H1 (cell line): Measurements from ENCODE around the gene TNC. TPM values are rescaled to one million over a fixed set of nuclear protein-coding genes. Genes with fewer than 3 reads are reported as not detected.

Source experiments
- CTCF ChIA-PET: fragments of 300-600 bp; sonication (Branson Sonifier 250); formaldehyde crosslinking; loops from one replicate; lab custom pipeline; 2021; ENCODE audit not compliant: partially characterized antibody; lab: Charles Lee
- POLR2A ChIA-PET: fragments of 300-600 bp; sonication (Branson Sonifier 250); formaldehyde crosslinking; loops from one replicate; lab custom pipeline; 2021; ENCODE audit warnings: inconsistent platforms; ENCODE audit not compliant: partially characterized antibody; lab: Charles Lee
- DNase-seq, 2 experiments: peaks; one replicate each; pipeline versions ENCODE4 v3.0.0 to v3.0.0-alpha.2; 2010 to 2022; ENCODE audit warnings: low spot score in 2 of 2, low read depth in 1 of 2, mixed read lengths in 1 of 2
- FAIRE-seq: peaks from 2 replicates; lab custom pipeline; 2011; peaks lifted over from hg19 to GRCh38; lab: Jason Lieb, UNC
- H2AFZ ChIP-seq: 2 replicates; pipeline ENCODE4 v1.8.1; 2012; ENCODE audit warnings: low read length, inconsistent platforms
- H2AK5ac ChIP-seq: 2 replicates; pipeline ENCODE4 v1.6.1; 2013; ENCODE audit warnings: low read depth, low read length
- H2BK120ac ChIP-seq: replicated peaks from 2 replicates; pipeline ENCODE3; 2013; ENCODE audit warnings: low read depth, low read length, inconsistent platforms
- H2BK12ac ChIP-seq: 2 replicates; pipeline ENCODE4 v1.6.1; 2013; ENCODE audit warnings: low read depth, low read length
- H2BK15ac ChIP-seq: 2 replicates; pipeline ENCODE4 v1.6.1; 2013; ENCODE audit warnings: low read length
- H2BK20ac ChIP-seq: 2 replicates; pipeline ENCODE4 v1.6.1; 2013; ENCODE audit warnings: low read length
- H2BK5ac ChIP-seq: 2 replicates; pipeline ENCODE4 v1.6.1; 2013; ENCODE audit warnings: low read depth, low read length
- H3K14ac ChIP-seq: 2 replicates; pipeline ENCODE4 v1.6.1; 2013; ENCODE audit warnings: inconsistent platforms; ENCODE audit not compliant: insufficient read length
- H3K18ac ChIP-seq: 2 replicates; pipeline ENCODE4 v1.6.1; 2013; ENCODE audit warnings: low read length; ENCODE audit errors: extremely low read depth
- H3K23ac ChIP-seq: 2 replicates; pipeline ENCODE4 v1.6.1; 2013; ENCODE audit warnings: inconsistent platforms; ENCODE audit not compliant: insufficient read length
- H3K23me2 ChIP-seq: 2 replicates; pipeline ENCODE4 v1.6.1; 2013; ENCODE audit warnings: low read depth, low read length
- H3K27ac ChIP-seq: 2 replicates; pipeline ENCODE4 v1.6.1; 2011; ENCODE audit warnings: low read depth, low read length, inconsistent platforms
- H3K27me3 ChIP-seq, 4 experiments: replicated peaks in 1 of 4; 1 replicate in 1 of 4; 2 replicates in 3 of 4; pipeline versions ENCODE4 v1.6.1 to v1.8.1; 2011 to 2013; ENCODE audit warnings: low read length in 3 of 4, mild to moderate bottlenecking in 3 of 4, inconsistent platforms in 2 of 4, mixed read lengths in 2 of 4, moderate library complexity in 1 of 4; ENCODE audit not compliant: control insufficient read depth in 3 of 4, insufficient read depth in 3 of 4; ENCODE audit errors: extremely low read depth in 1 of 4
- H3K36me3 ChIP-seq, 4 experiments: 2 replicates each; pipeline versions ENCODE4 v1.6.1 to v1.8.1; 2011 to 2013; ENCODE audit warnings: mild to moderate bottlenecking in 4 of 4, low read length in 3 of 4, moderate library complexity in 2 of 4, control low read depth in 1 of 4, inconsistent platforms in 1 of 4; ENCODE audit not compliant: insufficient read depth in 4 of 4, control insufficient read depth in 2 of 4
- H3K4ac ChIP-seq: replicated peaks from 2 replicates; pipeline ENCODE3; 2013; ENCODE audit warnings: low read length, low read depth, mixed read lengths, inconsistent platforms; ENCODE audit not compliant: insufficient read length
- H3K4me1 ChIP-seq, 4 experiments: replicated peaks in 1 of 4; 1 replicate in 1 of 4; 2 replicates in 3 of 4; pipeline versions ENCODE4 v1.6.1 to v1.8.1; 2011 to 2013; ENCODE audit warnings: low read length in 3 of 4, inconsistent platforms in 2 of 4, mixed read lengths in 1 of 4; ENCODE audit not compliant: insufficient read depth in 4 of 4, control insufficient read depth in 3 of 4
- H3K4me2 ChIP-seq, 2 experiments: 2 replicates each; pipeline versions ENCODE4 v1.6.1 to v1.8.1; 2011 to 2013; ENCODE audit warnings: low read depth in 2 of 2, low read length in 2 of 2, control low read depth in 1 of 2, inconsistent platforms in 1 of 2, mild to moderate bottlenecking in 1 of 2; ENCODE audit not compliant: insufficient read depth in 1 of 2
- H3K4me3 ChIP-seq, 4 experiments: fragments of 200-600, 300-600 bp in 1 of 4; sonication (generic), shearing (Covaris generic), sonication (Bioruptor Twin) in 1 of 4; 2 replicates each; pipeline versions ENCODE4 v1.5.1 to v1.8.1; 2011 to 2016; ENCODE audit warnings: low read length in 4 of 4, low read depth in 3 of 4, control low read depth in 2 of 4, inconsistent platforms in 2 of 4, mild to moderate bottlenecking in 2 of 4, mixed read lengths in 1 of 4, moderate library complexity in 1 of 4; ENCODE audit not compliant: insufficient read depth in 2 of 4; ENCODE audit errors: extremely low read depth in 1 of 4
- H3K56ac ChIP-seq: replicated peaks from 2 replicates; pipeline ENCODE3; 2013; ENCODE audit warnings: low read depth, mild to moderate bottlenecking, mixed read lengths, low read length, inconsistent platforms; ENCODE audit not compliant: insufficient read length
- H3K79me1 ChIP-seq: 2 replicates; pipeline ENCODE4 v1.6.1; 2013; ENCODE audit warnings: low read depth, low read length, control low read depth
- H3K79me2 ChIP-seq, 2 experiments: 2 replicates each; pipeline versions ENCODE4 v1.6.1 to v1.8.1; 2012 to 2013; ENCODE audit warnings: low read length in 2 of 2, mild to moderate bottlenecking in 2 of 2, inconsistent platforms in 1 of 2; ENCODE audit not compliant: insufficient read depth in 2 of 2, control insufficient read depth in 1 of 2
- H3K9ac ChIP-seq, 4 experiments: replicated peaks in 1 of 4; 1 replicate in 1 of 4; 2 replicates in 3 of 4; pipeline versions ENCODE4 v1.6.1 to v1.8.1; 2011 to 2013; ENCODE audit warnings: low read depth in 3 of 4, low read length in 3 of 4, control low read depth in 2 of 4, mild to moderate bottlenecking in 2 of 4, moderate library complexity in 2 of 4, inconsistent platforms in 1 of 4; ENCODE audit errors: extremely low read depth in 1 of 4
- H3K9me3 ChIP-seq, 2 experiments: 2 replicates each; pipeline versions ENCODE4 v1.6.1 to v1.8.1; 2012 to 2013; ENCODE audit warnings: mild to moderate bottlenecking in 2 of 2, moderate library complexity in 2 of 2, control low read depth in 1 of 2, inconsistent platforms in 1 of 2, low read depth in 1 of 2, low read length in 1 of 2, mixed read lengths in 1 of 2; ENCODE audit not compliant: insufficient read depth in 2 of 2
- H4K20me1 ChIP-seq, 2 experiments: replicated peaks in 1 of 2; 2 replicates each; pipeline versions ENCODE3 to v1.8.1; 2011 to 2013; ENCODE audit warnings: inconsistent platforms in 2 of 2, low read length in 2 of 2, mild to moderate bottlenecking in 1 of 2; ENCODE audit not compliant: insufficient read depth in 2 of 2, control insufficient read depth in 1 of 2
- H4K5ac ChIP-seq: 2 replicates; pipeline ENCODE4 v1.6.1; 2013; ENCODE audit warnings: low read length, low read depth, mixed read lengths, inconsistent platforms; ENCODE audit not compliant: insufficient read length
- H4K8ac ChIP-seq: 2 replicates; pipeline ENCODE4 v1.8.0; 2013; ENCODE audit warnings: mild to moderate bottlenecking, moderate library complexity, low read length, inconsistent platforms; ENCODE audit not compliant: insufficient read depth; ENCODE audit errors: extremely low read depth
- H4K91ac ChIP-seq: replicated peaks from 2 replicates; pipeline ENCODE3; 2013; ENCODE audit warnings: low read length, mixed read lengths, inconsistent platforms; ENCODE audit not compliant: insufficient read length
- CBX5 ChIP-seq: fragments of 300-800, 300-1000 bp; sonication (generic); IDR thresholded peaks from 2 replicates; pipeline ENCODE4 v1.7.1; 2016; ENCODE audit warnings: antibody characterized with exemption, low read length, low read depth
- GABPA ChIP-seq: IDR thresholded peaks from 2 replicates; pipeline ENCODE4 v1.6.1; 2011; ENCODE audit warnings: mild to moderate bottlenecking, low read length, moderate library complexity, borderline replicate concordance; ENCODE audit not compliant: insufficient read depth
- JUND ChIP-seq: IDR thresholded peaks from 2 replicates; pipeline ENCODE4 v1.6.1; 2011; ENCODE audit warnings: mild to moderate bottlenecking, improper control_type of control experiment, low read length
- RBBP5 ChIP-seq: IDR thresholded peaks from 2 replicates; pipeline ENCODE4 v1.7.1; 2012; ENCODE audit warnings: low read depth, mild to moderate bottlenecking, inconsistent platforms, low read length, moderate library complexity, borderline replicate concordance
- SIX5 ChIP-seq: IDR thresholded peaks from 2 replicates; pipeline ENCODE4 v1.6.1; 2011; ENCODE audit warnings: mild to moderate bottlenecking, low read depth, low read length
- WGBS, 2 experiments: shearing (Covaris generic) in 1 of 2; methylation state at CpG; one replicate each; pipeline versions ENCODE4 v1.1.6 to v1.1.7; 2013 to 2015; ENCODE audit warnings: low lambda C conversion rate in 2 of 2, mixed read lengths in 2 of 2, inconsistent platforms in 1 of 2, low coverage in 1 of 2, missing lambda C conversion rate in 1 of 2; ENCODE audit not compliant: insufficient replicate concordance in 2 of 2, insufficient coverage in 1 of 2, insufficient read length in 1 of 2; ENCODE audit errors: extremely low coverage in 1 of 2, missing lambda C conversion rate in 1 of 2; 5-methylcytosine and 5-hydroxymethylcytosine counted together
- polyA plus RNA-seq, 7 experiments: library from polyadenylated mRNA; depleted of rRNA in 3 of 7; stranded (reverse) in 5 of 7; unstranded in 2 of 7; fragments of >200 nt in 5 of 7; fragments of 200-250 nt in 2 of 7; gene quantifications; 1 replicate in 5 of 7; 2 replicates in 1 of 7; 4 replicates in 1 of 7; pipeline versions ENCODE4 v1.2.1 to v1.2.3, GENCODE V29; 2011 to 2013; ENCODE audit warnings: missing spikeins in 2 of 7, mixed read lengths in 2 of 7
- total RNA-seq: library from RNA; stranded (reverse); fragmentation: NEBNext Ultra II Directional; extraction: Animal tissue kit (Norgen Biotek cat#: 25700); gene quantifications from 2 replicates; pipeline ENCODE4 v1.2.1, GENCODE V29; 2021
- TF ChIP-seq, protein P1 (sequence below): IDR thresholded peaks from 2 replicates; pipeline ENCODE4 v1.6.1; 2012; ENCODE audit warnings: inconsistent platforms

The TNC gene
- total and polyA plus RNA-seq, 2 of the 8 experiments (the other 6 are each of a cell fraction or from before 2014, with no cell fraction given): 6.2 to 11.4 TPM

GRCh38 chr9:115115924-115116323 lies 2.0 kb downstream of the TNC start:
- FAIRE-seq (no peak), DNase-seq (no peak)
- H3K4me3 ChIP-seq: no peak overlapping the region
- H3K9ac ChIP-seq: no peak overlapping the region
- H2BK12ac ChIP-seq: no peak overlapping the region
- no peak overlapping the region for H3K4ac ChIP-seq
- no peak overlapping the region for H4K5ac ChIP-seq
- no peak overlapping the region for H3K18ac ChIP-seq
- no peaks in the 10 kb centered on the region for H3K36me3 ChIP-seq
- H4K20me1 ChIP-seq: no peaks in the 10 kb centered on the region
- H3K4me1 ChIP-seq: no peaks in the 10 kb centered on the region; a peak in 1 of 7 replicates
- no peaks in the 10 kb centered on the region for H3K9me3 ChIP-seq
- H3K4me2 ChIP-seq: no peak overlapping the region
- no peak overlapping the region for H3K23ac ChIP-seq
- H3K56ac ChIP-seq: no peak overlapping the region
- H2AFZ ChIP-seq: no peak overlapping the region
- no peaks in the 10 kb centered on the region for H3K79me1 ChIP-seq
- no peak overlapping the region for H2AK5ac ChIP-seq
- H2BK5ac ChIP-seq: no peak overlapping the region
- WGBS, 2 experiments: 71% methylated on average over 1 of the region's 1 CpG; no CpG with 5 or more reads in 1 of the 2 experiments
- H2BK15ac ChIP-seq: no peak overlapping the region
- peaks cover 10% of the 10 kb centered on the region; the same call in 1 of the 2 replicates for H3K23me2 ChIP-seq
- H4K8ac ChIP-seq: no peak overlapping the region
- no peak overlapping the region for H4K91ac ChIP-seq
- H3K27ac ChIP-seq: no peak overlapping the region
- no peaks in the 10 kb centered on the region for H3K79me2 ChIP-seq
- no peak overlapping the region for H3K14ac ChIP-seq
- ChIA-PET POLR2A (interaction anchor here (1.4 kb wide), 1 partner anchor 16 kb away, joined by 4 read pairs; no protein-coding TSS in a partner anchor), CTCF (no interaction called here)
- TF ChIP-seq SIX5 (no peak), CBX5 (no peak), GABPA (no peak), RBBP5 (no peak), JUND (no peak)
- TF ChIP-seq, protein P1, sequence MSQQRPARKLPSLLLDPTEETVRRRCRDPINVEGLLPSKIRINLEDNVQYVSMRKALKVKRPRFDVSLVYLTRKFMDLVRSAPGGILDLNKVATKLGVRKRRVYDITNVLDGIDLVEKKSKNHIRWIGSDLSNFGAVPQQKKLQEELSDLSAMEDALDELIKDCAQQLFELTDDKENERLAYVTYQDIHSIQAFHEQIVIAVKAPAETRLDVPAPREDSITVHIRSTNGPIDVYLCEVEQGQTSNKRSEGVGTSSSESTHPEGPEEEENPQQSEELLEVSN: no peak
- H2BK20ac ChIP-seq: no peak overlapping the region
- no peak overlapping the region for H2BK120ac ChIP-seq
- H3K27me3 ChIP-seq: peaks cover 12 to 38% (median 24%) of the 10 kb centered on the region in 4 experiments
